Type B pancreatic cell (in vitro differentiated cells): ENCODE data around the gene ZBTB47. TPM values are rescaled to one million over a fixed set of nuclear protein-coding genes. Genes with fewer than 3 reads are reported as not detected.

Experiments
- DNase-seq: peaks from one replicate; pipeline ENCODE4 v3.0.0; 2021; ENCODE audit warnings: mixed read lengths; ENCODE audit not compliant: unreplicated experiment; ENCODE audit errors: extremely low spot score
- H3K27ac Mint-ChIP-seq: 2 replicates; pipeline ENCODE4 v1.8.0; 2021; ENCODE audit warnings: mild to moderate bottlenecking, mixed read lengths
- H3K27me3 Mint-ChIP-seq: 2 replicates; pipeline ENCODE4 v1.8.0; 2021; ENCODE audit warnings: mixed read lengths
- H3K36me3 Mint-ChIP-seq: 2 replicates; pipeline ENCODE4 v1.8.0; 2021; ENCODE audit warnings: mixed read lengths
- H3K4me1 Mint-ChIP-seq: one replicate; pipeline ENCODE4 v1.8.0; 2021; ENCODE audit warnings: mixed read lengths; ENCODE audit not compliant: unreplicated experiment
- H3K4me3 Mint-ChIP-seq: 2 replicates; pipeline ENCODE4 v1.8.0; 2021; ENCODE audit warnings: mild to moderate bottlenecking, mixed read lengths
- H3K9me3 Mint-ChIP-seq: 2 replicates; pipeline ENCODE4 v1.8.0; 2021; ENCODE audit warnings: mixed read lengths
- CTCF ChIP-seq: fragments of 200-600 bp; sonication (generic); conservative IDR thresholded peaks from 2 replicates; pipeline ENCODE4 v1.5.0; 2021; ENCODE audit warnings: antibody characterized with exemption, mild to moderate bottlenecking
- total RNA-seq: library from RNA; stranded (reverse); gene quantifications from 2 replicates; pipeline ENCODE4 v1.2.1, GENCODE V29; 2021; ENCODE audit warnings: low replicate concordance

ZBTB47 gene
- total RNA-seq, 1 donor from 2014 or later = 8.1 TPM

DNA sequence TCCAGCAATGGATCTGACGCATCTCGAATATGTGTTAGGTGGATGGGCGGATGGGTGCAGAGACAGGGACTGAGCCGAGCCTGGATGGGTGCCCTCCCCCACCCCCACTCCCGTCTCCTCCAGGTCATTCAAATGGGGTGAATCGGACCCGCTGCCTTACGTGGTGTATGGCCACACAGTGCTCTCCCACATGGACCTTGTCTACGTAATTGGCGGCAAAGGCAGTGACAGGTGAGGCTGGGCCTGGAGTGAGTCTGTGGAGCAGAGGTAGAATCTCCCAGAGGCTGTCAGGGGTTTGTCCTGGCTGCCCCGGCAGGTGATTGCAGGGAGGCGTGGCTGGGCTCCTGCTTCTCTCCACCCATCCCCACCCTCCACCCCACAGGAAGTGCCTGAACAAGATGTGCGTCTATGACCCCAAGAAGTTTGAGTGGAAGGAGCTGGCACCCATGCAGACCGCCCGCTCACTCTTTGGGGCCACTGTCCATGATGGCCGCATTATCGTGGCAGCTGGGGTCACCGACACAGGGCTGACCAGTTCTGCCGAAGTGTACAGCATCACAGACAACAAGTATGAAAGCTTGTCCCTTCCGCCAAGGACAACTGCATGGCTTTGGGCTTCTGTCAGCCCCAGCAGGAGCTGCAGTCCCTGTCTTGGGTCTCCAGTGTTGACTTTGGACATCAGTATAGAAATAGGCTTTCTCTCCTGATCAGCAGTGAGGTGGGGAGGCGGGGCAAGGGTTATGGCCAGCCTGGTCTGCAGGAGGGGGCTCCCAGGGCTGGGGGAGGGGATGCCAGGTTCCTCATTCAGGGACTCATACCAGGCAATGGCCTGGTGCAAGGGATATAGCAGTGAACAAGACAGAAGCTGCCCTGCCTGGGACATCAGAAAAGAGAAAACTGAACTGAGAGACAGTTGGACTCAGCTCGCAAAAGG lies 35.3 kb downstream of the ZBTB47 start:
- no peaks in the 10 kb centered on the region for H3K9me3 Mint-ChIP-seq
- TF ChIP-seq CTCF = no peak
- H3K27ac Mint-ChIP-seq = no peak overlapping the region
- no peak overlapping the region for H3K4me3 Mint-ChIP-seq
- no peaks in the 10 kb centered on the region for H3K36me3 Mint-ChIP-seq
- no peak for DNase-seq
- H3K27me3 Mint-ChIP-seq = peaks cover 23% of the 10 kb centered on the region
- H3K4me1 Mint-ChIP-seq = peaks cover 6% of the 10 kb centered on the region

GRCh38 chr3:42689421-42690014 lies 36.0 kb downstream of the ZBTB47 start:
- Mint-ChIP-seq H3K27me3 (peaks cover 23% of the 10 kb centered on the region), H3K27ac (no peak overlapping the region)

GRCh38 chr3:42690191-42690590 lies 36.7 kb downstream of the ZBTB47 start:
- peaks cover 23% of the 10 kb centered on the region for H3K27me3 Mint-ChIP-seq
- DNase-seq = no peak
- H3K36me3 Mint-ChIP-seq = no peaks in the 10 kb centered on the region
- TF ChIP-seq CTCF = no peak
- H3K27ac Mint-ChIP-seq = no peak overlapping the region
- H3K4me3 Mint-ChIP-seq = no peak overlapping the region
- no peaks in the 10 kb centered on the region for H3K9me3 Mint-ChIP-seq
- H3K4me1 Mint-ChIP-seq = no peaks in the 10 kb centered on the region

More at GRCh38 chr3:42689421-42690014, 36.0 kb downstream of the ZBTB47 start:
- no peaks in the 10 kb centered on the region for H3K9me3 Mint-ChIP-seq
- no peaks in the 10 kb centered on the region for H3K36me3 Mint-ChIP-seq
- TF ChIP-seq CTCF = no peak
- H3K4me3 Mint-ChIP-seq = no peak overlapping the region
- peaks cover 5% of the 10 kb centered on the region for H3K4me1 Mint-ChIP-seq
- no peak for DNase-seq

DNA sequence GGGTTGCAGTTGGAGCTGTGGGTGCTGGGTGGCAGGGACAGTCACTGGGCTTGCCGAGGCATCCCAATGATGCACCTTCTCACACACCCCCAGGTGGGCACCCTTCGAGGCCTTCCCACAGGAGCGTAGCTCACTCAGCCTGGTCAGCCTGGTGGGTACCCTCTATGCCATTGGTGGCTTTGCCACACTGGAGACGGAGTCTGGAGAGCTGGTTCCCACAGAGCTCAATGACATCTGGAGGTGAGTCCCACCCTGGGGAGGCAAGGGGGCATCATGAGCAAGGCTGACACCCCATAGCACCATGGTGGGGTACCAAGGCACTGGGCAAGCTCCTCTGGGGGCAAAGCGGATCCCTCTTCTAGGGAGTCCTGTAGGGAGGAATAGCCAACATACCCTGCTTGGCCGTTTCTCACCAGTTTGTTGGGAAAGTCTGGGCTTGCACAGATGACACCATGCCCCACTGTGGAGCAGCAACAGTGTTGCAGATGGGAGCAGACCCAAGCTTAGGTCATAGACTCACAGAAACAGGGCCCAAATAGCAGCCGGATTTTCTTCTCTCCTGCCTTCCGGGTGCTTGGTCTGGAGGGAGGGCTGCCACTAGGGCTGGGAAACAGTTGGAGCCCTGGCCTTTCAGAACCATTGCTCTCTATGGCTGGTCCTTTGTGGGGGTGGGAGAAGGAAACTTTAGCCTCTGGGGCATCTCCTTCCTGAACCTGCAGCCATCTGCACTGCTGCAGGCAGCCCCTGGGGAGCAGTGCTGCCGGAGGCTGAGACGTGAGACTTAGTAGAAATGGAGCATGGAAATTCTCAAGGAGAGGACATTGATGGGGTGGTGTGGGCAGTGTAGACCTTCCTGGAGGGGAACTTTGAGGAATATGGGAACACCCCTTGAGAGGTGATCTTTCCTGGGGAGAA lies 37.5 kb downstream of the ZBTB47 start:
- H3K27me3 Mint-ChIP-seq = peaks cover 23% of the 10 kb centered on the region
- no peak for DNase-seq
- no peak overlapping the region for H3K4me3 Mint-ChIP-seq
- no peak for TF ChIP-seq CTCF
- no peak overlapping the region for H3K27ac Mint-ChIP-seq
- H3K36me3 Mint-ChIP-seq = no peaks in the 10 kb centered on the region
- no peaks in the 10 kb centered on the region for H3K4me1 Mint-ChIP-seq
- H3K9me3 Mint-ChIP-seq = no peaks in the 10 kb centered on the region

DNA sequence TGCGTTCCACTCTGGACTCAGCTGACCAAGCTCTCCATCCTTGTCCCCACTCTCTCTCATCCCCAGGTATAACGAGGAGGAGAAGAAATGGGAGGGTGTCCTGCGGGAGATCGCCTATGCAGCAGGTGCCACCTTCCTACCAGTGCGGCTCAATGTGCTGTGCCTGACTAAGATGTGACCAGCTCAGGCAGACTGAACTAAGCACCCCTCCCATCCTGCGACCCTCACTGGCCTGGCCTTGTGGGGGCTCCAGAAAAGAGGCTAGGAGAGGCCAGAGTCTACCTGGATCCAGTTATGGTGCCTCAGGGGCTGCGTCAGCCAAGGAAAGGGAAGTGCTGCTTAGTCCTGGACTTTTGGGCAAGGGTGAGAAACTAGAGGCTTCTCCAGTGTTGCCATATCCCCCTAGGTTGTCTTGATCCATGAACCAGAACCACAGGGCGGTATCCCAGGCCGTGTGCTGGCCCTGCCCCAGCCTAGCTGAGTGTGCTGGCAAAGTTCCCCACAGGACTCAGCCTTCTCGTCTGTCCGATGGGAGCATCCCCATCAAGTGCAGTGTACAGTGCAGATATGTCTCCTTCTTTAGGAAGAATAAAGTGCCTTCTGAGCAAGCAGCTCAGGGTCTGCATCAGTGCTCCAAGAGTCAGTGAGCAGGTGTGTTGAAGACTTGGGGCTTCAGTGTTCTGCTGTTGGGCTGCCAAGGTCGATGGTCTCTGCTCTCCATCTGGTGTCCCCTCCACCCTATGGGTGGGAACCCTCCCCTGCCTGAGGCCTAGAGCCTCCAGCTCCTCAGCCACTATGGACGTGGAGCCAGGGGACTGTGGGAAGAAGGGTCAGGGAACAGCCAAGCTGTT lies 38.5 kb downstream of the ZBTB47 start:
- H3K4me1 Mint-ChIP-seq = no peaks in the 10 kb centered on the region

More for the DNA sequence above, 38.5 kb downstream of the ZBTB47 start:
- Mint-ChIP-seq H3K9me3 (no peaks in the 10 kb centered on the region), H3K36me3 (no peaks in the 10 kb centered on the region), H3K4me3 (no peak overlapping the region), H3K27ac (no peak overlapping the region), H3K27me3 (peaks cover 23% of the 10 kb centered on the region)
- DNase-seq = no peak
- TF ChIP-seq CTCF = no peak
